WI38 (cell line): ENCODE results near the gene HAUS3.

Source experiments
- H3K4me3 ChIP-seq: 2 replicates; pipeline ENCODE4 v1.5.1; 2011; ENCODE audit warnings: low read depth, mild to moderate bottlenecking, control low read depth, low read length
- CTCF ChIP-seq: IDR thresholded peaks from 2 replicates; pipeline ENCODE4 v1.5.1; 2012; ENCODE audit warnings: low read depth, mild to moderate bottlenecking, control low read depth, low read length

The HAUS3 gene

GRCh38 chr4:2251795-2252529 lies 10.0 kb upstream of the HAUS3 start:
- H3K4me3 ChIP-seq: no peak overlapping the region
- no peak for TF ChIP-seq CTCF

- no peak overlapping the region for H3K4me3 ChIP-seq
- no peak for TF ChIP-seq CTCF
These were observed 9.3 kb upstream of the HAUS3 start for GRCh38 chr4:2251073-2251794.

GRCh38 chr4:2250357-2251072 lies 8.6 kb upstream of the HAUS3 start:
- no peak overlapping the region for H3K4me3 ChIP-seq
- TF ChIP-seq CTCF: no peak

- TF ChIP-seq CTCF: no peak
- H3K4me3 ChIP-seq: no peak overlapping the region
These were observed 7.8 kb upstream of the HAUS3 start for GRCh38 chr4:2249526-2250356.

- TF ChIP-seq CTCF: no peak
- H3K4me3 ChIP-seq: no peak overlapping the region
These were observed 6.9 kb upstream of the HAUS3 start for GRCh38 chr4:2248821-2249261.

GRCh38 chr4:2248044-2248780 lies 6.3 kb upstream of the HAUS3 start:
- TF ChIP-seq CTCF: no peak

More at GRCh38 chr4:2248044-2248780, 6.3 kb upstream of the HAUS3 start:
- no peak overlapping the region for H3K4me3 ChIP-seq
